Activated naive CD8-positive, alpha-beta T cell treated with anti-CD3 and anti-CD28 coated beads, Interleukin-2, amount 10 ng/mL, durations not matched to agents 7 days and 5 days (primary cell): Measurements from ENCODE around the gene LHX3. TPM values are rescaled to one million over a fixed set of nuclear protein-coding genes. Genes with fewer than 3 reads are reported as not detected.

Source experiments
- ATAC-seq: fragments of 150-1000 bp; cut with Tn5 transposase; one replicate; pipeline ENCODE4 v1.10.0; 2021; ENCODE audit warnings: low read depth, moderate library complexity
- POLR2A ChIA-PET: fragments of 350-600 bp; sonication (Branson Sonifier 250); formaldehyde crosslinking; loops from one replicate; lab custom pipeline; 2021; ENCODE audit warnings: antibody characterized with exemption; lab: Charles Lee
- DNase-seq: peaks from one replicate; pipeline ENCODE4 v3.0.0; 2021
- H3K27ac Mint-ChIP-seq: one replicate; pipeline ENCODE4 v1.8.0; 2022; ENCODE audit warnings: mild to moderate bottlenecking, mixed read lengths
- H3K27me3 Mint-ChIP-seq: one replicate; pipeline ENCODE4 v1.8.0; 2022; ENCODE audit warnings: mild to moderate bottlenecking, moderate library complexity, mixed read lengths
- H3K36me3 Mint-ChIP-seq: one replicate; pipeline ENCODE4 v1.8.0; 2021; ENCODE audit warnings: mild to moderate bottlenecking, mixed read lengths
- H3K4me1 Mint-ChIP-seq: one replicate; pipeline ENCODE4 v1.8.0; 2021; ENCODE audit warnings: mixed read lengths
- H3K4me3 Mint-ChIP-seq: one replicate; pipeline ENCODE4 v1.8.0; 2022; ENCODE audit warnings: mild to moderate bottlenecking, moderate library complexity, mixed read lengths
- H3K9me3 Mint-ChIP-seq: one replicate; pipeline ENCODE4 v1.8.0; 2021; ENCODE audit warnings: mixed read lengths
- total RNA-seq, 2 experiments: library from RNA; stranded (reverse); gene quantifications; one replicate each; pipeline ENCODE4 v1.2.3, GENCODE V29; 2021

LHX3 gene
- total RNA-seq, 2 experiments from 2014 or later: not detected

GRCh38 chr9:136216541-136217244 is 11.8 kb upstream of the LHX3 start:
- ATAC-seq (no peak), DNase-seq (no peak)
- H3K4me3 Mint-ChIP-seq: no peak overlapping the region
- no peaks in the 10 kb centered on the region for H3K27me3 Mint-ChIP-seq
- H3K27ac Mint-ChIP-seq: no peak overlapping the region
- POLR2A ChIA-PET: no interaction called here
- H3K9me3 Mint-ChIP-seq: peaks cover 2% of the 10 kb centered on the region
- peaks cover 6% of the 10 kb centered on the region for H3K4me1 Mint-ChIP-seq
- H3K36me3 Mint-ChIP-seq: peaks cover 18% of the 10 kb centered on the region

- DNase-seq (no peak), ATAC-seq (no peak)
- Mint-ChIP-seq H3K4me3 (no peak overlapping the region), H3K27me3 (no peaks in the 10 kb centered on the region), H3K9me3 (peaks cover 2% of the 10 kb centered on the region), H3K4me1 (no peaks in the 10 kb centered on the region), H3K36me3 (peaks cover 18% of the 10 kb centered on the region), H3K27ac (no peak overlapping the region)
- POLR2A ChIA-PET: no interaction called here
Observed at GRCh38 chr9:136213733-136214132, 8.8 kb upstream of the LHX3 start.

- no peak overlapping the region for H3K4me3 Mint-ChIP-seq
- POLR2A ChIA-PET: no interaction called here
- no peaks in the 10 kb centered on the region for H3K4me1 Mint-ChIP-seq
Observed at GRCh38 chr9:136212345-136212950, 7.5 kb upstream of the LHX3 start.

GRCh38 chr9:136211441-136212344 is 6.8 kb upstream of the LHX3 start:
- Mint-ChIP-seq H3K9me3 (peaks cover 2% of the 10 kb centered on the region), H3K27ac (no peak overlapping the region), H3K4me3 (no peak overlapping the region), H3K27me3 (no peaks in the 10 kb centered on the region), H3K36me3 (peaks cover 21% of the 10 kb centered on the region), H3K4me1 (no peaks in the 10 kb centered on the region)
- POLR2A ChIA-PET: no interaction called here
- no peak for ATAC-seq
- no peak for DNase-seq

More at GRCh38 chr9:136212345-136212950, 7.5 kb upstream of the LHX3 start:
- DNase-seq (no peak), ATAC-seq (no peak)
- peaks cover 2% of the 10 kb centered on the region for H3K9me3 Mint-ChIP-seq
- no peaks in the 10 kb centered on the region for H3K27me3 Mint-ChIP-seq
- H3K36me3 Mint-ChIP-seq: peaks cover 18% of the 10 kb centered on the region
- no peak overlapping the region for H3K27ac Mint-ChIP-seq

GRCh38 chr9:136211006-136211405 is 6.1 kb upstream of the LHX3 start:
- H3K4me1 Mint-ChIP-seq: no peaks in the 10 kb centered on the region
- no peaks in the 10 kb centered on the region for H3K27me3 Mint-ChIP-seq
- H3K4me3 Mint-ChIP-seq: no peak overlapping the region
- ATAC-seq (no peak), DNase-seq (no peak)
- H3K9me3 Mint-ChIP-seq: peaks cover 2% of the 10 kb centered on the region
- peaks cover 24% of the 10 kb centered on the region for H3K36me3 Mint-ChIP-seq
- POLR2A ChIA-PET: no interaction called here
- no peak overlapping the region for H3K27ac Mint-ChIP-seq

GRCh38 chr9:136210276-136210675 is 5.3 kb upstream of the LHX3 start:
- POLR2A ChIA-PET: no interaction called here
- no peak for ATAC-seq
- Mint-ChIP-seq H3K4me3 (no peak overlapping the region), H3K36me3 (peaks cover 22% of the 10 kb centered on the region), H3K27me3 (no peaks in the 10 kb centered on the region), H3K9me3 (peaks cover 2% of the 10 kb centered on the region), H3K4me1 (no peaks in the 10 kb centered on the region), H3K27ac (no peak overlapping the region)
- no peak for DNase-seq

GRCh38 chr9:136209786-136210185 is 4.9 kb upstream of the LHX3 start:
- H3K9me3 Mint-ChIP-seq: peaks cover under 1% of the 10 kb centered on the region
- no peaks in the 10 kb centered on the region for H3K4me1 Mint-ChIP-seq
- no peaks in the 10 kb centered on the region for H3K27me3 Mint-ChIP-seq
- H3K27ac Mint-ChIP-seq: no peak overlapping the region
- H3K36me3 Mint-ChIP-seq: peaks cover 17% of the 10 kb centered on the region
- POLR2A ChIA-PET: no interaction called here
- H3K4me3 Mint-ChIP-seq: no peak overlapping the region
- ATAC-seq (no peak), DNase-seq (no peak)

GRCh38 chr9:136209232-136209631 is 4.3 kb upstream of the LHX3 start:
- Mint-ChIP-seq H3K27ac (no peak overlapping the region), H3K4me3 (no peak overlapping the region), H3K9me3 (no peaks in the 10 kb centered on the region), H3K4me1 (no peaks in the 10 kb centered on the region), H3K27me3 (peaks cover 2% of the 10 kb centered on the region), H3K36me3 (peaks cover 13% of the 10 kb centered on the region)
- DNase-seq (no peak), ATAC-seq (no peak)
- POLR2A ChIA-PET: no interaction called here

GRCh38 chr9:136208675-136209074 is 3.7 kb upstream of the LHX3 start:
- no peak for DNase-seq
- H3K27ac Mint-ChIP-seq: no peak overlapping the region
- H3K36me3 Mint-ChIP-seq: peaks cover 8% of the 10 kb centered on the region

GRCh38 chr9:136207616-136208015 is 2.7 kb upstream of the LHX3 start:
- no peaks in the 10 kb centered on the region for H3K9me3 Mint-ChIP-seq
- DNase-seq (no peak), ATAC-seq (no peak)
- POLR2A ChIA-PET: no interaction called here
- no peak overlapping the region for H3K27ac Mint-ChIP-seq
- no peaks in the 10 kb centered on the region for H3K4me1 Mint-ChIP-seq
- peaks cover 9% of the 10 kb centered on the region for H3K27me3 Mint-ChIP-seq
- H3K36me3 Mint-ChIP-seq: peaks cover 6% of the 10 kb centered on the region
- H3K4me3 Mint-ChIP-seq: no peak overlapping the region

More at GRCh38 chr9:136208675-136209074, 3.7 kb upstream of the LHX3 start:
- POLR2A ChIA-PET: no interaction called here
- ATAC-seq: no peak
- H3K9me3 Mint-ChIP-seq: no peaks in the 10 kb centered on the region
- no peak overlapping the region for H3K4me3 Mint-ChIP-seq
- peaks cover 6% of the 10 kb centered on the region for H3K27me3 Mint-ChIP-seq
- no peaks in the 10 kb centered on the region for H3K4me1 Mint-ChIP-seq

- H3K9me3 Mint-ChIP-seq: no peaks in the 10 kb centered on the region
- H3K36me3 Mint-ChIP-seq: peaks cover 6% of the 10 kb centered on the region
- no peak for DNase-seq
- POLR2A ChIA-PET: no interaction called here
- no peak overlapping the region for H3K27ac Mint-ChIP-seq
- no peaks in the 10 kb centered on the region for H3K4me1 Mint-ChIP-seq
- no peak for ATAC-seq
- peaks cover 14% of the 10 kb centered on the region for H3K27me3 Mint-ChIP-seq
- no peak overlapping the region for H3K4me3 Mint-ChIP-seq
Observed at GRCh38 chr9:136206602-136207275, 1.8 kb upstream of the LHX3 start.

- DNase-seq (no peak), ATAC-seq (no peak)
- H3K36me3 Mint-ChIP-seq: peaks cover 6% of the 10 kb centered on the region
- H3K27me3 Mint-ChIP-seq: peaks cover 23% of the 10 kb centered on the region
- H3K4me1 Mint-ChIP-seq: no peaks in the 10 kb centered on the region
- H3K27ac Mint-ChIP-seq: no peak overlapping the region
- H3K4me3 Mint-ChIP-seq: no peak overlapping the region
- no peaks in the 10 kb centered on the region for H3K9me3 Mint-ChIP-seq
- POLR2A ChIA-PET: no interaction called here
Observed at GRCh38 chr9:136205707-136205992, 722 bp upstream of the LHX3 start.

GRCh38 chr9:136204145-136204805 is 653 bp downstream of the LHX3 start:
- H3K4me3 Mint-ChIP-seq: no peak overlapping the region
- no peaks in the 10 kb centered on the region for H3K4me1 Mint-ChIP-seq
- DNase-seq: no peak
- H3K27ac Mint-ChIP-seq: no peak overlapping the region
- POLR2A ChIA-PET: no interaction called here
- H3K36me3 Mint-ChIP-seq: peaks cover 6% of the 10 kb centered on the region
- peaks cover 31% of the 10 kb centered on the region for H3K27me3 Mint-ChIP-seq
- H3K9me3 Mint-ChIP-seq: no peaks in the 10 kb centered on the region
- no peak for ATAC-seq
